ENCODE data around the gene OSER1. TPM values are rescaled to one million over a fixed set of nuclear protein-coding genes. Genes with fewer than 3 reads are reported as not detected.

Gene OSER1
- total RNA-seq, 1 donor from 2014 or later = 24.1 TPM

DNA sequence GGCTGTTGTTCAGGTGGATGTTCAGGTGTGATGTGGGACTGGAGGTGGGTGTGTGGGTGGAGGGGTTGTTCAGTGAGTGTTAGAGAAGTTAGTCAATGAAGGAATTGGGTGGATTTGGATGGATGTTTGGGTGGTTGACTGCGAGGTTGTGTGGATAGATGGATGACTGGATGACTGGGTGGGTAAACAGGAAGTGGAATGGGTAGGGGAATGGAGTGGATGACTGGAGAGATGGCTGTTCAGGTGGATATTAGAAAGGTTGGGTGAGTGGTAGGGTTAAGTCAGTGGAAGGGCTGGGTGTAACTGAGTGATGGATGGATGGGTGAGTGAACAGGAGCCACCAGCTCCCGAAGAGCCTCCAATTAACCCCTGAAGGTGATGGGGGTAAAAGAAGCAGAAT is 51.4 kb downstream of the OSER1 start:
- TF ChIP-seq, protein P1, sequence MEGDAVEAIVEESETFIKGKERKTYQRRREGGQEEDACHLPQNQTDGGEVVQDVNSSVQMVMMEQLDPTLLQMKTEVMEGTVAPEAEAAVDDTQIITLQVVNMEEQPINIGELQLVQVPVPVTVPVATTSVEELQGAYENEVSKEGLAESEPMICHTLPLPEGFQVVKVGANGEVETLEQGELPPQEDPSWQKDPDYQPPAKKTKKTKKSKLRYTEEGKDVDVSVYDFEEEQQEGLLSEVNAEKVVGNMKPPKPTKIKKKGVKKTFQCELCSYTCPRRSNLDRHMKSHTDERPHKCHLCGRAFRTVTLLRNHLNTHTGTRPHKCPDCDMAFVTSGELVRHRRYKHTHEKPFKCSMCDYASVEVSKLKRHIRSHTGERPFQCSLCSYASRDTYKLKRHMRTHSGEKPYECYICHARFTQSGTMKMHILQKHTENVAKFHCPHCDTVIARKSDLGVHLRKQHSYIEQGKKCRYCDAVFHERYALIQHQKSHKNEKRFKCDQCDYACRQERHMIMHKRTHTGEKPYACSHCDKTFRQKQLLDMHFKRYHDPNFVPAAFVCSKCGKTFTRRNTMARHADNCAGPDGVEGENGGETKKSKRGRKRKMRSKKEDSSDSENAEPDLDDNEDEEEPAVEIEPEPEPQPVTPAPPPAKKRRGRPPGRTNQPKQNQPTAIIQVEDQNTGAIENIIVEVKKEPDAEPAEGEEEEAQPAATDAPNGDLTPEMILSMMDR (conservative IDR thresholded peaks at IDR 0.05; ENCODE audit: low read depth, low read length) = no peak
- DNase-seq (ENCODE audit: low read depth) = no peak
- H3K4me3 ChIP-seq (ENCODE audit: low read depth, low read length) = no peak overlapping the region

DNA sequence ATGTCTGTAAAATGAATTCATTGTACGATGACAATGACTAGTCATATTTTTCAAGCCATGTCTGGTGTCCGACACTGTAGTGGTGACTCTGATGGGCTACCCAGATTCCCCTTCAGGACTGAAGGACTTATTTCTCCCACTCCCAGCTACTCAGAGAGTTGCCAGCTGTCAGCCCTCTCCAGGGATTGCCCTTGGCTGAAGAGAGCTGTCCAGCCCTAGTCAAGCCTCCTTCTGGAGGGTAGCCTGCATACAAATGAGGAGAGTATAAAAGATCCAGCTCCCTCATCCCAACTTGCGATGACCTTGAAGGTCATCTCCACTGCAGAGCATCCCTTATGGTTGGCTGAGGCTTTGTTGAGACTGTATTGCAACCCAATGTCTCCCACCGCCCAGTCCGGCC is 53.5 kb downstream of the OSER1 start:
- TF ChIP-seq, protein P1 (conservative IDR thresholded peaks at IDR 0.05; ENCODE audit: low read depth, low read length) = no peak
- H3K4me3 ChIP-seq (ENCODE audit: low read depth, low read length) = no peak overlapping the region
- no peak for DNase-seq (ENCODE audit: low read depth)

DNA sequence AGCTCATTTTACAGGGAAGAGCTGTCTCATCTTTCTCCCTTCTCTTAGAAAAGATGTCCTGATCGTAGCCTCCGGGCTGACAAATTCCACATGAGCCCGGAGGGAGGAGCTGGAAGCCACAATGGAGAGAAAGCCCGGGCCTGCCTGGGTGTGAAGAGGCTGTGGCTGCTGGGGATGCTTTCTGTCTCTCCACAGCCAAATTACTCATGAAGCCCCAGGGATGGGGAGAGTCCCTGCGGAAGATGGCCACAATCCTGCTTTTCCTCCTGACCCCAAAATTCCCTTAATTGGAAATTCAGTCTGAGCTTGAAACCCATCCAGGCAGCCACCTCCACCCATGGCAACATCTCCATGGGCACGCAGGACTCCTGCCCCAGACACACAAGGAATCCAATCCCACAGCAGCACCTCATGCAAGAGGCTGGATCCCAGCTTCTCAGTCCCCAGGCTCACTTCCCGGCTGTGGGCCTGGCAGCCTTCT is 56.0 kb downstream of the OSER1 start:
- TF ChIP-seq, protein P1 (conservative IDR thresholded peaks at IDR 0.05; ENCODE audit: low read depth, low read length) = no peak
- H3K4me3 ChIP-seq (ENCODE audit: low read depth, low read length) = no peak overlapping the region
- DNase-seq (ENCODE audit: low read depth) = no peak

DNA sequence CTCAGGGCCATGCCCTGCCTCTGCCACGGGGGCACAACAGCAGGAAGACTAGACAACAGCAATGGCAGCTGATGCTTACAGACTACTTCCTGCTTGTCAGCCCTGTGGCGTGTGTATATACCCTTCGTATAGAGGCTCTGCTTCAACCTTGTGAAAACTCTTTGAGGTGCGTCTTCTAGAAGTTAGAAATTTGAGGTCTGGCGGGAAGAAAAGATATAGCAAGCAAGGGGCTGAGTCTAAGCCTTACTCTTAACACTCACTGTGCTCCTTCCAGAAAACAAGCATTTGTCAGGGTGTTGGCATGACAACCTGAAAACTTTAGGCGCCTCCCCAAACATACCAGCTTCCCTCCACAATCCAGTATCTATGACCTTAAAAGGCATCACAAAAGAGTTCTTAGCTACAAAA is 56.9 kb downstream of the OSER1 start:
- DNase-seq (ENCODE audit: low read depth) = no peak
- TF ChIP-seq, protein P1 (conservative IDR thresholded peaks at IDR 0.05; ENCODE audit: low read depth, low read length) = no peak
- H3K4me3 ChIP-seq (ENCODE audit: low read depth, low read length) = no peak overlapping the region

DNA sequence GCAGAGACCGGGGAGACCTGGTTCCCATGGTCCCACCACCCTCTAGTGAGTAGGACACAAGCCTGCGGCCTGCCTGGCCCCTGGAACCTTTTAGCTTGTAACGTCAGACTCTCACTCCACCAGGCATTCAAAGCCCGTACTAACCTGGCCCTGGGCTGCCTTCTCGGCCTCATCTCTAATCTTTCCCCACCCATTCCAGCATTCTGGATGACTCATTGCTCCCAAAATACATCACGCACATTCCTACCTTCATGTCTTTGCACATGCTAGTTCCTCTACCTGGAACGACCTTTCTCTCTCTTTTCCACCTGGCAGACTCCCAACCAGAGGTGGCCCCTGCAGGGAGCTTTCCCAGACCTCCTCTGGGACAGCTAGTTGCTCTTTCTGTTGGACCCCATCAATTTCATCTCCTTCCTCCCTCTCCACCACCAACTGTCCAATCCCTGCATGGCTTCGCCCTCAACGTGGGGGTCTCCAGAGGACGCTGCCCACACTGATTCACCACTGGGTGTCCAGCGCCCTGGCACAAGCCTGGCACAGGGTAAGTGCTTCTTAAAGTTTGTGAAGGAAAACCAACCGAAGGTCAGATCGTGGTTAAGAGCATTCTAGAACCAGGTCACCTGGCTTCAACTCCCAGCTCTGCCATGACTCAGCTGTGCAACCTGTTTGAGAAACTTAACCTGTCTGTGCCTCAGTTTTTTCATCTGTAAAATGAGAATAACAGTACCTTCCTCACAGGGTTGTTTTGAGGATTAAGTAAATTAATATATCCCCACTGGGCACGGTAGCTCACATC is 58.8 kb downstream of the OSER1 start:
- no peak for DNase-seq (ENCODE audit: low read depth)
- H3K4me3 ChIP-seq (ENCODE audit: low read depth, low read length) = no peak overlapping the region
- TF ChIP-seq, protein P1 (conservative IDR thresholded peaks at IDR 0.05; ENCODE audit: low read depth, low read length) = no peak

DNA sequence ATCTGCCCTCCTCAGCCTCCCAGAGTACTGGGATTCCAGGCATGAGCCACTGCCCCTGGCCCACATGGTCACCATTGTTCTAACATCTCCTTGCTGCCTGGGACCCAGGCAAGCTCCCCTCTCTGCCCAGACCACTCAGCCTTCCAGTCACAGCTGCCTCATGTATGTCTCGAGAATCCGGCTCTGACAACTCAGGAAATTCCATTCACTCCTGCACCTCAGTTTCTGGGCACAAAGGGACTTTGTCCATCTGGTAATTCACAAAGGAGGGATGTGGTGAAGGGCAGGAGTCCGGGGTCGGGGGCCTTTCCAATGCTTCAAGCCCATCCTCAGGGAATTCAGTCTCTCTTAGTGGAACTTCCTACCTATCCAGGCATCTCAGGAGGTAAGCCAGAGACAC is 64.3 kb downstream of the OSER1 start:
- DNase-seq (ENCODE audit: low read depth) = no peak
- H3K4me3 ChIP-seq (ENCODE audit: low read depth, low read length) = no peak overlapping the region
- TF ChIP-seq, protein P1 (conservative IDR thresholded peaks at IDR 0.05; ENCODE audit: low read depth, low read length) = no peak

Other genes with a start within 250 kb of the OSER1 start
- gene JPH2, start 23.6 kb downstream of the OSER1 start, total RNA-seq = 2.0 and 2.9 TPM in 2 replicates
- not detected in 2 replicates for gene GDAP1L1, start 36.5 kb upstream of the OSER1 start, total RNA-seq
- gene FITM2, start 100.4 kb upstream of the OSER1 start, total RNA-seq = 1.4 and 3.2 TPM in 2 replicates
- not detected in 2 replicates for gene R3HDML, start 126.3 kb upstream of the OSER1 start, total RNA-seq
- not detected in 2 replicates for gene HNF4A, start 144.9 kb upstream of the OSER1 start, total RNA-seq

Data from epithelial cell of proximal tubule (primary cell).